ENCODE measurements around the gene CNOT4. TPM values are rescaled to one million over a fixed set of nuclear protein-coding genes. Genes with fewer than 3 reads are reported as not detected.

Gene CNOT4
- total and polyA plus RNA-seq, 12 donors = 8.7 to 28.1 (median 16.8) TPM

DNA sequence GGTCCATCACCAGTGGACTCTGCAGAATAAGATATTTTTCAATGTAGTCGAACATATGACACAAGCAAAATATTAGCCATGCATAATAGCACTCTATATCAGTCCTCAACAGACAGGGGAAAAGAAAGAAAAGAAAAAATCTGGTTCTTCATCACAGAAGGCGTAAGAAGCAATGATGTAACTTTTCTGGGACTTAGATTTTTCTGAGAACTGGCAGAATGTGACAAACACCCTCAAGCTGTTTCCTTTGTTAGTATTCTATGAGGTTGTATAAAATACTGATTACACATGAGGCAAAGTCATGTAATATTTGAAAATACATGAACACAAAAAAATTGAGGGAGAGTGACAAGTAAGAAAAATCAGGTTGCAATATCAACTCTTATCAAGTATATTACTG lies 84.9 kb downstream of the CNOT4 start:
- DNase-seq = no peak
- Histone ChIP-seq H3K27me3 (no peaks in the 10 kb centered on the region), H3K36me3 (replicated peaks in 1 of 2) (no peaks in the 10 kb centered on the region), H3K9me3 (replicated peaks in 1 of 3) (no peaks in the 10 kb centered on the region), H3K4me1 (replicated peaks in 1 of 2) (peaks cover 0 to 14% of the 10 kb centered on the region in 2 donors), H3K4me3 (no peak overlapping the region), H3K27ac (no peak overlapping the region)
- TF ChIP-seq POLR2A (IDR thresholded peaks at IDR 0.05) = no peak
- TF ChIP-seq, protein P1, sequence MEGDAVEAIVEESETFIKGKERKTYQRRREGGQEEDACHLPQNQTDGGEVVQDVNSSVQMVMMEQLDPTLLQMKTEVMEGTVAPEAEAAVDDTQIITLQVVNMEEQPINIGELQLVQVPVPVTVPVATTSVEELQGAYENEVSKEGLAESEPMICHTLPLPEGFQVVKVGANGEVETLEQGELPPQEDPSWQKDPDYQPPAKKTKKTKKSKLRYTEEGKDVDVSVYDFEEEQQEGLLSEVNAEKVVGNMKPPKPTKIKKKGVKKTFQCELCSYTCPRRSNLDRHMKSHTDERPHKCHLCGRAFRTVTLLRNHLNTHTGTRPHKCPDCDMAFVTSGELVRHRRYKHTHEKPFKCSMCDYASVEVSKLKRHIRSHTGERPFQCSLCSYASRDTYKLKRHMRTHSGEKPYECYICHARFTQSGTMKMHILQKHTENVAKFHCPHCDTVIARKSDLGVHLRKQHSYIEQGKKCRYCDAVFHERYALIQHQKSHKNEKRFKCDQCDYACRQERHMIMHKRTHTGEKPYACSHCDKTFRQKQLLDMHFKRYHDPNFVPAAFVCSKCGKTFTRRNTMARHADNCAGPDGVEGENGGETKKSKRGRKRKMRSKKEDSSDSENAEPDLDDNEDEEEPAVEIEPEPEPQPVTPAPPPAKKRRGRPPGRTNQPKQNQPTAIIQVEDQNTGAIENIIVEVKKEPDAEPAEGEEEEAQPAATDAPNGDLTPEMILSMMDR (IDR thresholded peaks at IDR 0.05) = no peak
- WGBS, 4 donors = 87 to 95% (median 90%) methylated on average over 2 of the region's 2 CpGs
- intact Hi-C loops (cut with DNase I) = no loop called here

DNA sequence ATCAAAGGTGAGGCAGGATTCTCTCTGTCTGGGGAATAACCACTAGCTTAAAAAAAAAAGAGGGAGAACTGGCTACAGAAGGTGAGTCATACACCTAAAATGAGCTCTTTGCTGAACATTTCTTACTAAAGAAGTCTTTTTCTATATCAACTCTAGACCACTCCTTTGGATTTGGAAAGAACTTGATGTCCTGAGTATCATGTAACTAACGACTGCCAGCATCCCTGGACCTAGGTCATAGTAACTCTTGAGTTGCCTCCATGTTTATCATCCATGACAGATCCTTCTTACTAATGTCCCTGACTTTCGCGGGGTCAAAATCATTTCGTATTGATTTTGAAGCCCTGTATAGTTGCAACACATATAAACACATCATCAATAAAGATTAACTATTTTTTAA lies 89.1 kb downstream of the CNOT4 start:
- H3K27me3 ChIP-seq = no peaks in the 10 kb centered on the region
- TF ChIP-seq, protein P1 (IDR thresholded peaks at IDR 0.05) = no peak
- no peak for TF ChIP-seq POLR2A (IDR thresholded peaks at IDR 0.05)
- H3K36me3 ChIP-seq (replicated peaks in 1 of 2) = no peaks in the 10 kb centered on the region
- no peak overlapping the region for H3K27ac ChIP-seq
- 85 to 92% (median 90%) methylated on average over 4 of the region's 4 CpGs for WGBS, 4 donors
- no peak for DNase-seq
- H3K4me1 ChIP-seq (replicated peaks in 1 of 2) = peaks cover 0 to 3% of the 10 kb centered on the region in 2 donors
- no peaks in the 10 kb centered on the region for H3K9me3 ChIP-seq (replicated peaks in 1 of 3)
- H3K4me3 ChIP-seq = no peak overlapping the region
- intact Hi-C loops (cut with DNase I) = no loop called here

DNA sequence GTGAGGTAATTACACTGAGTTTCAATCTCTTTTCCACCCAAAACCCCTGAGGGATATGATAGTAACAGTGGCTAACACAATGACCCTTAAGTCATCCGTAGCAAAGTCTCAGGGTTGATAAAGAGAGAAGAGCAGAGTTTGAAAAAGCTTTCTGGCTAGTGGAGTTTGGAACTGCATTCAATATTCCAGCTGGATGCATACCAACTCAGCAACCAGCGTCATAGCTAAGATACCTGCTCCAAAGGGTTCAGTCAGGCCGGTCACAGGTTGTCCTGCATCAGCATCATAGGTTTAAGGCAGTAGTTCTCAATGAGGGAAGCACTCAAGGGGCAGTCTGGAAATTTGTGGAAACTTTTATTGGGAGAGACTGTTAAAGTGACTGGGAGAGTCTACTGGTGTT lies 93.5 kb downstream of the CNOT4 start:
- DNase-seq = no peak
- no peaks in the 10 kb centered on the region for H3K36me3 ChIP-seq (replicated peaks in 1 of 2)
- no peak overlapping the region for H3K27ac ChIP-seq
- no peak for TF ChIP-seq POLR2A (IDR thresholded peaks at IDR 0.05)
- TF ChIP-seq, protein P1 (IDR thresholded peaks at IDR 0.05) = no peak
- no peak overlapping the region for H3K4me3 ChIP-seq
- H3K9me3 ChIP-seq (replicated peaks in 1 of 3) = no peaks in the 10 kb centered on the region
- WGBS, 4 donors = 85 to 97% (median 93%) methylated on average over 3 of the region's 3 CpGs
- H3K27me3 ChIP-seq = no peaks in the 10 kb centered on the region
- H3K4me1 ChIP-seq (replicated peaks in 1 of 2) = peaks cover 0 to 3% of the 10 kb centered on the region in 2 donors
- intact Hi-C loops (cut with DNase I) = no loop called here

DNA sequence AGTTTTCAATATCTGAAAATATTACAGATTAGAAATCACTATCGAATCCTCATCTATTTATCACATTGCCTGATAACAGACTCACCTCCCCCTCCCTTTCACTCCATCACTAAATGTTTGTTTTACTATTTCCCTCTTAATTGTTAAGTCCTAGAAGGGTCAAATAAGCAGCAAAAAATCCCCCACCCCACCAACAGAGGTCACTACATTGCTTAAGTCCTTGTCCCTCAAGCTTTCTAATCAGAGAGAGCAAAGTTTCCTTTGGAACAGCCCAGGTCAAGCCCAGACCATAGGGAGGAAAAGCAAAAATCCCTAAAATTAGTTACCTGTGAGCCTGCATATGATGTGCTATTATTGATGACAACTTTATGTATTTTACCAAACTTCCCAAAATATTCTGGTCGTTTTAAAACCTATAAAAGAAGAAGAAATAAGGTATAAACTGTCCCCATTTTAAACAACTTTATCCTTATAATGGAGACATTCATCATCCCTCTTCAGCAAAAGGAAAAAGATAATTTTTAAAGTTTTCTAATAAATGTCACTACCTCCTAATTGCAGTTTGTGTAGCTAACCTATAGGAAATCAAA lies 95.0 kb downstream of the CNOT4 start:
- intact Hi-C loops (cut with DNase I) = no loop called here
- Histone ChIP-seq H3K4me1 (replicated peaks in 1 of 2) (peaks cover 0 to 3% of the 10 kb centered on the region in 2 donors), H3K4me3 (no peak overlapping the region), H3K36me3 (replicated peaks in 1 of 2) (no peaks in the 10 kb centered on the region), H3K27me3 (no peaks in the 10 kb centered on the region), H3K9me3 (replicated peaks in 1 of 3) (no peaks in the 10 kb centered on the region), H3K27ac (no peak overlapping the region)
- TF ChIP-seq, protein P1 (IDR thresholded peaks at IDR 0.05) = peak; percentile 23 to 56 (median 48)
- TF ChIP-seq POLR2A (IDR thresholded peaks at IDR 0.05) = no peak
- peak; percentile 25 to 82 (median 44) for DNase-seq
- WGBS, 4 donors = 69 to 76% (median 73%) methylated on average over 2 of the region's 2 CpGs

All from adrenal gland (tissue), 12 donors.